Mesenchymal stem cell (in vitro differentiated cells and primary cell): ENCODE data around the gene GNG12.

Experiments used
- DNase-seq: peaks from one replicate; pipeline ENCODE4 v3.0.0-alpha.2; 2013
- H2AFZ ChIP-seq: one replicate; pipeline ENCODE4 v1.6.1; 2013; ENCODE audit warnings: low read depth, mild to moderate bottlenecking, control low read depth, inconsistent platforms, low read length, moderate library complexity
- H2AK5ac ChIP-seq: 2 replicates; pipeline ENCODE4 v1.6.1; 2013; ENCODE audit warnings: low read length, moderate library complexity, mild to moderate bottlenecking, inconsistent platforms; ENCODE audit not compliant: severe bottlenecking
- H2BK120ac ChIP-seq: one replicate; pipeline ENCODE4 v1.6.1; 2013; ENCODE audit warnings: low read depth, mild to moderate bottlenecking, inconsistent platforms, low read length, moderate library complexity
- H2BK12ac ChIP-seq, 2 experiments: one replicate each; pipeline ENCODE4 v1.6.1; 2013; ENCODE audit warnings: inconsistent platforms in 2 of 2, low read length in 2 of 2, mild to moderate bottlenecking in 2 of 2, moderate library complexity in 2 of 2, control low read depth in 1 of 2
- H2BK15ac ChIP-seq: one replicate; pipeline ENCODE4 v1.6.1; 2013; ENCODE audit warnings: mild to moderate bottlenecking, low read depth, inconsistent platforms; ENCODE audit not compliant: poor library complexity, severe bottlenecking
- H2BK5ac ChIP-seq: 2 replicates; pipeline ENCODE4 v1.6.1; 2013; ENCODE audit warnings: low read depth, mild to moderate bottlenecking, low read length, control low read depth, inconsistent platforms; ENCODE audit not compliant: poor library complexity, severe bottlenecking
- H3K14ac ChIP-seq, 2 experiments: one replicate each; pipeline ENCODE4 v1.6.1; 2013; ENCODE audit warnings: inconsistent platforms in 2 of 2, low read length in 2 of 2, control low read depth in 1 of 2, mild to moderate bottlenecking in 1 of 2, moderate library complexity in 1 of 2
- H3K18ac ChIP-seq, 2 experiments: one replicate each; pipeline ENCODE4 v1.6.1; 2013; ENCODE audit warnings: inconsistent platforms in 2 of 2, low read length in 2 of 2, control low read depth in 1 of 2, low read depth in 1 of 2, mild to moderate bottlenecking in 1 of 2
- H3K23ac ChIP-seq, 2 experiments: one replicate each; pipeline ENCODE4 v1.6.1; 2013; ENCODE audit warnings: inconsistent platforms in 2 of 2, low read length in 2 of 2, mild to moderate bottlenecking in 2 of 2, moderate library complexity in 2 of 2, control low read depth in 1 of 2
- H3K27ac ChIP-seq: 2 replicates; pipeline ENCODE4 v1.5.1; 2013; ENCODE audit warnings: mild to moderate bottlenecking, moderate library complexity, low read length, control low read depth, inconsistent platforms; ENCODE audit not compliant: poor library complexity, severe bottlenecking
- H3K27me3 ChIP-seq, 2 experiments: 2 replicates each; pipeline versions ENCODE4 v1.6.1 to v1.7.0; 2013; ENCODE audit warnings: low read length in 2 of 2, mild to moderate bottlenecking in 2 of 2, moderate library complexity in 2 of 2, control low read depth in 1 of 2, inconsistent platforms in 1 of 2; ENCODE audit not compliant: control insufficient read depth in 1 of 2, insufficient read depth in 1 of 2
- H3K36me3 ChIP-seq, 2 experiments: 2 replicates each; pipeline versions ENCODE4 v1.6.1 to v1.7.0; 2013; ENCODE audit warnings: low read length in 2 of 2, control low read depth in 1 of 2, inconsistent platforms in 1 of 2, low read depth in 1 of 2, mild to moderate bottlenecking in 1 of 2; ENCODE audit not compliant: insufficient read depth in 2 of 2, control insufficient read depth in 1 of 2
- H3K4ac ChIP-seq, 2 experiments: one replicate each; pipeline ENCODE4 v1.6.1; 2013; ENCODE audit warnings: inconsistent platforms in 2 of 2, low read length in 2 of 2, mild to moderate bottlenecking in 2 of 2, moderate library complexity in 2 of 2, control low read depth in 1 of 2, low read depth in 1 of 2
- H3K4me1 ChIP-seq: 2 replicates; pipeline ENCODE4 v1.6.1; 2013; ENCODE audit warnings: low read depth, low read length, control low read depth; ENCODE audit not compliant: control insufficient read depth, insufficient read depth
- H3K4me2 ChIP-seq: 2 replicates; pipeline ENCODE4 v1.6.1; 2013; ENCODE audit warnings: low read length, mild to moderate bottlenecking, inconsistent platforms; ENCODE audit not compliant: poor library complexity, severe bottlenecking
- H3K4me3 ChIP-seq, 2 experiments: 2 replicates each; pipeline versions ENCODE4 v1.5.1 to v1.7.0; 2013; ENCODE audit warnings: low read length in 2 of 2, mild to moderate bottlenecking in 2 of 2, control low read depth in 1 of 2, low read depth in 1 of 2; ENCODE audit not compliant: insufficient read depth in 1 of 2
- H3K79me1 ChIP-seq: replicated peaks from 2 replicates; pipeline ENCODE4 v1.6.1; 2013; ENCODE audit warnings: mild to moderate bottlenecking, control low read depth, low read length, inconsistent platforms; ENCODE audit not compliant: poor library complexity, severe bottlenecking
- H3K9ac ChIP-seq: 2 replicates; pipeline ENCODE4 v1.7.0; 2013; ENCODE audit warnings: mild to moderate bottlenecking, low read length, moderate library complexity
- H3K9me3 ChIP-seq: 2 replicates; pipeline ENCODE4 v1.7.0; 2013; ENCODE audit warnings: mild to moderate bottlenecking, low read length; ENCODE audit not compliant: control insufficient read depth
- H4K8ac ChIP-seq: one replicate; pipeline ENCODE4 v1.6.1; 2013; ENCODE audit warnings: inconsistent platforms, mild to moderate bottlenecking, low read length, moderate library complexity
- H4K91ac ChIP-seq: one replicate; pipeline ENCODE4 v1.6.1; 2013; ENCODE audit warnings: mild to moderate bottlenecking, low read length, inconsistent platforms
- WGBS: methylation state at CpG from one replicate; pipeline ENCODE4 v1.1.7; 2013; ENCODE audit warnings: mixed read lengths; 5-methylcytosine and 5-hydroxymethylcytosine counted together

Gene GNG12

DNA sequence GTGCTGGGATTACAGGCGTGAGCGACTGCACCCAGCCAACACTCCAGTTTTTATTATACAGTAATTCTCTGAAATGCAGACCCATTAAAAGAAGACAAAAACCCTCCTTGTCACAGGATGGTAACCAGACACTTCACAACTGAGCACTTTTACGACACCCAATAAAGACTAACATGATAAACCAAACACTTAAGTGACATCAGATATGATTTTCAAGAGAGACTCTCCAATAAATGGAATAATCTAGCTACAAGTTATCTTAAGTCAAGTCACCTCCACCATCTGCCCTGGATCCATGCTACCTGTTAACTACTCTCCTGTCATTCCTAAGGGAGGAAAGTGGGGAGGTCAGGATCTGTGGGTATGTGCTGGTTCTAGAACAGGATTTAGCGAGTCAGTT lies 5.6 kb downstream of the GNG12 start:
- H3K36me3 ChIP-seq, result peaks cover 0 to 14% of the 10 kb centered on the region in 2 experiments
- H3K4me3 ChIP-seq, result no peak overlapping the region
- H4K8ac ChIP-seq, result no peak overlapping the region
- H3K23ac ChIP-seq, result no peak overlapping the region
- H2AFZ ChIP-seq, result no peak overlapping the region
- no peak overlapping the region for H2BK120ac ChIP-seq
- H3K27me3 ChIP-seq, result no peaks in the 10 kb centered on the region
- H3K14ac ChIP-seq, result no peak overlapping the region
- H2BK12ac ChIP-seq, result no peak overlapping the region
- H3K4ac ChIP-seq, result no peak overlapping the region
- 69% methylated on average over 4 of the region's 4 CpGs for WGBS
- no peak overlapping the region for H3K27ac ChIP-seq
- H2BK15ac ChIP-seq, result no peak overlapping the region
- H3K18ac ChIP-seq, result no peak overlapping the region
- H3K9ac ChIP-seq, result no peak overlapping the region
- H3K9me3 ChIP-seq, result no peaks in the 10 kb centered on the region
- H3K4me1 ChIP-seq, result peaks cover 6% of the 10 kb centered on the region
- DNase-seq, result no peak
- no peak overlapping the region for H2AK5ac ChIP-seq
- no peak overlapping the region for H2BK5ac ChIP-seq
- peaks cover 5% of the 10 kb centered on the region for H3K79me1 ChIP-seq
- H4K91ac ChIP-seq, result no peak overlapping the region
- H3K4me2 ChIP-seq, result no peak overlapping the region

- Histone ChIP-seq H3K14ac (no peak overlapping the region), H4K91ac (no peak overlapping the region), H3K4me3 (no peak overlapping the region), H2BK120ac (no peak overlapping the region), H3K27me3 (no peaks in the 10 kb centered on the region), H3K27ac (no peak overlapping the region), H3K79me1 (peaks cover 11% of the 10 kb centered on the region), H3K9ac (no peak overlapping the region), H3K4ac (no peak overlapping the region), H2AFZ (no peak overlapping the region), H4K8ac (no peak overlapping the region), H2AK5ac (no peak overlapping the region), H3K9me3 (no peaks in the 10 kb centered on the region), H2BK5ac (no peak overlapping the region), H3K18ac (no peak overlapping the region), H2BK12ac (no peak overlapping the region), H3K4me2 (no peak overlapping the region), H2BK15ac (no peak overlapping the region), H3K4me1 (peaks cover 6% of the 10 kb centered on the region), H3K36me3 (peaks cover 3 to 22% of the 10 kb centered on the region in 2 experiments), H3K23ac (no peak overlapping the region)
- no peak for DNase-seq
- 91% methylated on average over 3 of the region's 4 CpGs for WGBS
Measured at GRCh38 chr1:67825591-67825990, 7.7 kb downstream of the GNG12 start.

GRCh38 chr1:67824766-67825165 lies 8.5 kb downstream of the GNG12 start:
- no peak overlapping the region for H2AFZ ChIP-seq
- 95% methylated on average over 1 of the region's 1 CpG for WGBS
- H2BK5ac ChIP-seq, result no peak overlapping the region
- no peak for DNase-seq
- H3K27me3 ChIP-seq, result no peaks in the 10 kb centered on the region
- no peak overlapping the region for H3K23ac ChIP-seq
- H4K91ac ChIP-seq, result no peak overlapping the region
- no peak overlapping the region for H3K9ac ChIP-seq
- no peak overlapping the region for H3K14ac ChIP-seq
- H3K9me3 ChIP-seq, result no peaks in the 10 kb centered on the region
- H3K27ac ChIP-seq, result no peak overlapping the region
- no peak overlapping the region for H4K8ac ChIP-seq
- no peak overlapping the region for H3K18ac ChIP-seq
- no peak overlapping the region for H2AK5ac ChIP-seq
- H2BK120ac ChIP-seq, result no peak overlapping the region
- no peak overlapping the region for H2BK12ac ChIP-seq
- no peak overlapping the region for H3K4me3 ChIP-seq
- H3K79me1 ChIP-seq, result peaks cover 14% of the 10 kb centered on the region
- H3K4ac ChIP-seq, result peak overlapping the region in 1 of 2 experiments; percentile 27
- no peak overlapping the region for H3K4me2 ChIP-seq
- H3K4me1 ChIP-seq, result peaks cover 5% of the 10 kb centered on the region
- H3K36me3 ChIP-seq, result peaks cover 5 to 24% of the 10 kb centered on the region in 2 experiments
- no peak overlapping the region for H2BK15ac ChIP-seq

GRCh38 chr1:67823615-67824014 lies 9.7 kb downstream of the GNG12 start:
- Histone ChIP-seq H3K9ac (no peak overlapping the region), H2AK5ac (no peak overlapping the region), H3K79me1 (peaks cover 18% of the 10 kb centered on the region)

More at GRCh38 chr1:67823615-67824014, 9.7 kb downstream of the GNG12 start:
- H3K14ac ChIP-seq, result no peak overlapping the region
- DNase-seq, result no peak
- peaks cover 5 to 19% of the 10 kb centered on the region in 2 experiments for H3K36me3 ChIP-seq
- no peak overlapping the region for H3K18ac ChIP-seq
- H2BK12ac ChIP-seq, result no peak overlapping the region
- no peak overlapping the region for H3K4ac ChIP-seq
- H3K9me3 ChIP-seq, result no peaks in the 10 kb centered on the region
- no peak overlapping the region for H4K91ac ChIP-seq
- no peak overlapping the region for H3K23ac ChIP-seq
- no peak overlapping the region for H3K4me2 ChIP-seq
- no peak overlapping the region for H4K8ac ChIP-seq
- no peak overlapping the region for H2BK120ac ChIP-seq
- no peak overlapping the region for H2AFZ ChIP-seq
- peaks cover 9% of the 10 kb centered on the region for H3K4me1 ChIP-seq
- H2BK5ac ChIP-seq, result no peak overlapping the region
- no peak overlapping the region for H3K27ac ChIP-seq
- WGBS, result 97% methylated on average over 4 of the region's 4 CpGs
- H2BK15ac ChIP-seq, result no peak overlapping the region
- H3K4me3 ChIP-seq, result no peak overlapping the region
- no peaks in the 10 kb centered on the region for H3K27me3 ChIP-seq
